Right kidney (tissue), 1 donor: ENCODE results near the gene PRCC.

Experiments used
- DNase-seq: peaks from one replicate; pipeline ENCODE4 v3.0.0-alpha.2; 2016

PRCC gene

GRCh38 chr1:156840186-156840897 is 73.0 kb downstream of the PRCC start:
- DNase-seq, result no peak

GRCh38 chr1:156840898-156841279 is 73.6 kb downstream of the PRCC start:
- no peak for DNase-seq

GRCh38 chr1:156841295-156841855 is 74.0 kb downstream of the PRCC start:
- no peak for DNase-seq

- no peak for DNase-seq
Measured at GRCh38 chr1:156842618-156843300, 75.4 kb downstream of the PRCC start.

GRCh38 chr1:156844102-156844501 is 76.8 kb downstream of the PRCC start:
- no peak for DNase-seq

- no peak for DNase-seq
Measured at GRCh38 chr1:156844638-156845037, 77.3 kb downstream of the PRCC start.

GRCh38 chr1:156845055-156845952 is 78.0 kb downstream of the PRCC start:
- DNase-seq, result no peak

GRCh38 chr1:156845953-156846545 is 78.7 kb downstream of the PRCC start:
- no peak for DNase-seq

- no peak for DNase-seq
Measured at GRCh38 chr1:156846643-156847042, 79.3 kb downstream of the PRCC start.

- DNase-seq, result no peak
Measured at GRCh38 chr1:156847591-156848460, 80.5 kb downstream of the PRCC start.

- no peak for DNase-seq
Measured at GRCh38 chr1:156848461-156849150, 81.3 kb downstream of the PRCC start.

GRCh38 chr1:156849151-156849496 is 81.8 kb downstream of the PRCC start:
- no peak for DNase-seq
